Bronchial epithelial cell (primary cell): ENCODE measurements around the gene MCOLN1. TPM values are rescaled to one million over a fixed set of nuclear protein-coding genes. Genes with fewer than 3 reads are reported as not detected.

Source experiments
- DNase-seq: peaks from one replicate; pipeline ENCODE4 v3.0.0-alpha.2; 2010; ENCODE audit warnings: low read depth
- FAIRE-seq: peaks from 2 replicates; lab custom pipeline; 2011; peaks lifted over from hg19 to GRCh38; lab: Jason Lieb, UNC
- H3K27me3 ChIP-seq: 2 replicates; pipeline ENCODE4 v1.5.1; 2011; ENCODE audit warnings: low read length; ENCODE audit not compliant: control insufficient read depth, insufficient read depth
- H3K36me3 ChIP-seq: 2 replicates; pipeline ENCODE4 v1.5.1; 2011; ENCODE audit warnings: low read length; ENCODE audit not compliant: control insufficient read depth, insufficient read depth
- H3K4me3 ChIP-seq: 2 replicates; pipeline ENCODE4 v1.5.1; 2011; ENCODE audit warnings: mild to moderate bottlenecking, low read depth, low read length, control low read depth
- total RNA-seq: library from RNA; depleted of rRNA; stranded (reverse); fragments of >200 nt; gene quantifications from 2 replicates; pipeline ENCODE4 v1.2.1, GENCODE V29; 2014
- TF ChIP-seq, protein P1 (sequence below): IDR thresholded peaks from 2 replicates; pipeline ENCODE4 v1.5.1; 2011; ENCODE audit warnings: mild to moderate bottlenecking, moderate library complexity, low read length, control low read depth, inconsistent platforms; ENCODE audit not compliant: insufficient read depth, severe bottlenecking

The MCOLN1 gene
- total RNA-seq, 1 donor from 2014 or later: 3.7 TPM

DNA sequence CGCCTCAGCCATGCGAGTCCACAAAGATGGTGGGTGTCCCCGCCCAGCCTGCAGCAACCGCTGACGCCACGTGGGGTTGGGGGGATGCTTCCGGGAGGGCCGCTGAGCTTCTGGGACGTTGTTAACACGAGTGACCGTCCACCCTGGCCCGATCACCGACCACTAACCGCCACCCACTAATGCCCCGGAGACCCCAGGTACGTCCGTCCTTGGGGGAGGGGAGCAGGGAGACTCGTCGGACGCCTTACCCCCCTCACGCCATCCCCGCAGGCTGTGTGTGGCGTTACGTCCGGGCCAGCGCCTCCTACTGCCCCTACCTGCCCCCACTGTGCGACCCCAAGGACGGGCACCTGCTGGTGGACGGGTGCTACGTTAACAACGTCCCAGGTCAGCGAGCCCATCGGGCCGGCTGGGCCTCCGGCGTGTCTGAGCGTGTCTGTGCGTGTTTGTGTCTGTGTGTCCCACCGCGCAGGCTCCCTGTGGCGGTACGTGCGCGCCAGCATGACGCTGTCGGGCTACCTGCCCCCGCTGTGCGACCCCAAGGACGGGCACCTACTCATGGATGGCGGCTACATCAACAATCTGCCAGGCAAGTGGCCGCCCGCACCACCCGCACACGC, 34.4 kb downstream of the MCOLN1 start:
- Histone ChIP-seq H3K4me3 (no peak overlapping the region), H3K36me3 (peaks cover 24% of the 10 kb centered on the region), H3K27me3 (no peaks in the 10 kb centered on the region)
- TF ChIP-seq, protein P1, sequence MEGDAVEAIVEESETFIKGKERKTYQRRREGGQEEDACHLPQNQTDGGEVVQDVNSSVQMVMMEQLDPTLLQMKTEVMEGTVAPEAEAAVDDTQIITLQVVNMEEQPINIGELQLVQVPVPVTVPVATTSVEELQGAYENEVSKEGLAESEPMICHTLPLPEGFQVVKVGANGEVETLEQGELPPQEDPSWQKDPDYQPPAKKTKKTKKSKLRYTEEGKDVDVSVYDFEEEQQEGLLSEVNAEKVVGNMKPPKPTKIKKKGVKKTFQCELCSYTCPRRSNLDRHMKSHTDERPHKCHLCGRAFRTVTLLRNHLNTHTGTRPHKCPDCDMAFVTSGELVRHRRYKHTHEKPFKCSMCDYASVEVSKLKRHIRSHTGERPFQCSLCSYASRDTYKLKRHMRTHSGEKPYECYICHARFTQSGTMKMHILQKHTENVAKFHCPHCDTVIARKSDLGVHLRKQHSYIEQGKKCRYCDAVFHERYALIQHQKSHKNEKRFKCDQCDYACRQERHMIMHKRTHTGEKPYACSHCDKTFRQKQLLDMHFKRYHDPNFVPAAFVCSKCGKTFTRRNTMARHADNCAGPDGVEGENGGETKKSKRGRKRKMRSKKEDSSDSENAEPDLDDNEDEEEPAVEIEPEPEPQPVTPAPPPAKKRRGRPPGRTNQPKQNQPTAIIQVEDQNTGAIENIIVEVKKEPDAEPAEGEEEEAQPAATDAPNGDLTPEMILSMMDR: no peak
- no peak for FAIRE-seq
- DNase-seq: no peak

DNA sequence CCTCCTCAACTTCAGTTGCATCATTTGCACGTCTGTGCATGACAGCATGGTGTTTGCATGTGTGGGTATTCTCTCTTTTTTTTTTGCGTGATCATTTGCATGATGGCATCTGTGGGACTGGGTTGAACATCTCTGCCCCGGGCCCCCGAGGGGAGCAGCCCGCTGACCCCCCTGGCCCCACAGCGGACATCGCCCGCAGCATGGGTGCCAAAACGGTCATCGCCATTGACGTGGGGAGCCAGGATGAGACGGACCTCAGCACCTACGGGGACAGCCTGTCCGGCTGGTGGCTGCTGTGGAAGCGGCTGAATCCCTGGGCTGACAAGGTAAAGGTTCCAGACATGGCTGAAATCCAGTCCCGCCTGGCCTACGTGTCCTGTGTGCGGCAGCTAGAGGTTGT, 36.2 kb downstream of the MCOLN1 start:
- TF ChIP-seq, protein P1: no peak
- H3K27me3 ChIP-seq: no peaks in the 10 kb centered on the region
- FAIRE-seq (no peak), DNase-seq (no peak)
- no peak overlapping the region for H3K4me3 ChIP-seq
- peaks cover 24% of the 10 kb centered on the region for H3K36me3 ChIP-seq

DNA sequence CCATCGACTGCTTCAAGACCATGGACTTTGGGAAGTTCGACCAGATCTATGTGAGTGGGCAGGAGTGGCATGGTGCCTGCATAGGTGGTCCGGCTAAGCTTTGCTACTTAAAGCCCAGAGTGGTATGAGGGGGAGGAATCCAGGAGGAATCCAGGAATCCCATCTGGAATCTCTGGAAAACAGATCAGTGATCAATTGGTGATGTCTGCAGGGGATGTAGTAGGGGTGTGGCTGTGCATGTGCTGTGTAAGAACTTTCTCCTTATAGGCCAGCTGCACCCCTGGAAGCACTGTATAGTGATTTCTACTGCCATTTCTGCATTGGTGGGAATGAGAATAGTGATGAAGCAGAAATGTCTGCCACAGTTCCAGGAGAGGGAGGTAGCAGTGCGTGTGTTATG, 36.7 kb downstream of the MCOLN1 start:
- Histone ChIP-seq H3K4me3 (no peak overlapping the region), H3K36me3 (peaks cover 24% of the 10 kb centered on the region), H3K27me3 (no peaks in the 10 kb centered on the region)
- TF ChIP-seq, protein P1: no peak
- FAIRE-seq (no peak), DNase-seq (no peak)

DNA sequence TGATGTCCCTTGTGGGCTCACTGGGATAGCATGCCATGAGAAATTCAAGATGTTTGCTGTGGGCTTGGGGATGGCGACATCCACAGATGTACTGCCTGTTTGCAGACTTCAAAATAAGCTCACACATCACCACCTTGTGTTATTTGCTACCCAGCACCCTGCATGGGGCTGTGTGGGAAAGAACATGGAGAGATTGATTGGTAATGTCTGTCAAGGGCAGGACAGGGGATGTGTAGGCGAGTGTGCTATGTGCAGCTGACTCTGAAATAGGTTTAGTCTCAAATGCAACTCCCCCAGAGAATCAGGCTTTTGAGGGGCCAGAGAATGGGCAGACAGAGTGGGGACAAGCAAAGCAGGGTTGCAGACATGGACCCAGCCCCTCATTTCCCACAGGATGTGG, 37.8 kb downstream of the MCOLN1 start:
- DNase-seq: no peak
- Histone ChIP-seq H3K27me3 (no peaks in the 10 kb centered on the region), H3K4me3 (no peak overlapping the region), H3K36me3 (peaks cover 18% of the 10 kb centered on the region)
- no peak for FAIRE-seq
- TF ChIP-seq, protein P1: no peak

DNA sequence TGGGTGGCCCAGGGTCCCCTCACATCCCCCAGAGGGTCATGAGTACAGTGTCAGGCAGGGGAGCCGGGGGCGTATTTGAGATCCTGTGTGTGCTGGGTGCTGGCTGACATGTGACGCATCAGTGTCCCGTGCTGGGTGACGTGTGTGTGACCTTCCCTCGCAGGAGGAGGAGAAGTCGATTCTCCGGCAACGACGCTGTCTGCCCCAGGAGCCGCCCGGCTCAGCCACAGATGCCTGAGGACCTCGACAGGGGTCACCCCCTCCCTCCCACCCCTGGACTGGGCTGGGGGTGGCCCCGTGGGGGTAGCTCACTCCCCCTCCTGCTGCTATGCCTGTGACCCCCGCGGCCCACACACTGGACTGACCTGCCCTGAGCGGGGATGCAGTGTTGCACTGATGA, 38.9 kb downstream of the MCOLN1 start:
- H3K4me3 ChIP-seq: no peak overlapping the region
- H3K36me3 ChIP-seq: peaks cover 16% of the 10 kb centered on the region
- DNase-seq (no peak), FAIRE-seq (no peak)
- no peaks in the 10 kb centered on the region for H3K27me3 ChIP-seq
- TF ChIP-seq, protein P1: no peak
